ELF-1 (cell line): ENCODE data around the gene FAM241B.

Source experiments
- DNase-seq: peaks from one replicate; pipeline ENCODE4 v3.0.0-alpha.2; 2016; ENCODE audit warnings: low read depth, low spot score

FAM241B gene

DNA sequence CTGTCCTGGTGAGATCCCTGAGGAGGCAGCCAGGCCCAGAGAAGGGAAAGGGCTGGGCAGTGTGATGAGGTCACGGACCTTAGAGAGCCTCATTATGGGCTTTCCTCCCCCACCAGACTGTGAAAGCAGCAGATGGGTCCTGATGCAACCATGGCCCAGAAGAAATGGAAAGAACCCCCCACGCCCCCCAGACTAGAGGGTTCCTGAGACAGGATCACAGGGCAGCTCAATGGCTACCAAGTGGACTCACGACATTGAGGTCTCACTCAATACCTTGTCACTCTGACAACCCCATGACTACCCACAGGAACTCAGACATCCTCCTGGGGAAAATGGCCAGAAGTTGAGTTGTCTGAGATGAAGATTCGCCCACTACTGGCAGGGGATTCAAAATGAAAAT, 36.7 kb downstream of the FAM241B start:
- no peak for DNase-seq

DNA sequence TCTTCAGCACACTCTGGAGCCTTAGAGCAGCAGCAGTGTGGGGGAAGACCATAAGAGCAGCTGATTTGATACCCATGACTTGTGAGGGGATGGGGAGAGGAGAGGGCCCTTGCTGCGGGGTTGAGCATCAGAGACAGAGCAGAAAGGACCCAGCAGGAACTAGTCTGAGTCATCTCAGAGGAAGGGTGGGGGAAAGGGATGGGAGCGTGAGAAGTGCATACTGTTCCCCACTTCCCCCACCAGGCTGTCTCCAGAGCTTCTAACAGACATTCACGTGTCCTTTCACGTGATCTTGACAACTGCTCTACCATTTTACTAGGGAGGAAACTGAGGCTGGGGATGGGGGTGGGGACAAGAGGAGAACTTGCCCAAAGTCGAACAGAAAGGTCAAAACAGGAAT, 38.7 kb downstream of the FAM241B start:
- no peak for DNase-seq

DNA sequence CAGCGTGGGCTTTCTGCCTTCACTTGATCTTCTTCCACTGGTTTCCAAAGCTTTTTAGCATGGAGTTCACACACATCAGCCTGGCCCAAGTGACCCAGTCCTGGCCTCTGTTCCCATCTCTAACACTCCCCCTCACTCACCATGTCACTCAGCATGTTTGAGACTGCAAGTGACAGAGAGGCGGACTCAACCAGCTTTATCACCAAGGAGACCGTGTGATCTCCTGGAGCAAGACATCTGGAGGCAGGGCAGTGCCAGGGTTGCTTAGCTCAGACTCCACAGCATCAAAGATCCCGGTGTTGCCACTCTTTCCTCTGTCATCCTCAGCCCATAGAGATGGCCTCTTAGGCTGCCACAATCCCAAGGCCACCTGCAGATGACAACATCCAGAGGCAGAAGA, 39.4 kb downstream of the FAM241B start:
- no peak for DNase-seq

DNA sequence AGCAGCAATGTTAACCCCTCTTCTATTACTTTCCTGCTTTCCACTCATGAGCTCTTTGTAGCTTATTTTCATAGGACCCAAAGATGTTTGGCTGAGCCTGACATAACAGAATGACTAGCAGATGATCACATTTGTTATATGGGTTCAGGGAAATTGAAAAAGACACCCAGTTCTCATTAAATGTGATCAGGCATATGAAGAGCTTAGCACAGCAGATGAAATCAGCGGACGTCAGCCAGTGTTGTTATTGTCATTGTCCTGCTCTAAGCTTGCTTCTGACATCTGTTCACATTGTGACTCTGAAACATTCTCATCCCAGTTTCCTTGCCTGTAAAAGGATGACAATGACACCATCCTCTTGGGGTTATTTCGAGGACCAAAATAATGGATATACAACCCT, 43.5 kb downstream of the FAM241B start:
- no peak for DNase-seq

DNA sequence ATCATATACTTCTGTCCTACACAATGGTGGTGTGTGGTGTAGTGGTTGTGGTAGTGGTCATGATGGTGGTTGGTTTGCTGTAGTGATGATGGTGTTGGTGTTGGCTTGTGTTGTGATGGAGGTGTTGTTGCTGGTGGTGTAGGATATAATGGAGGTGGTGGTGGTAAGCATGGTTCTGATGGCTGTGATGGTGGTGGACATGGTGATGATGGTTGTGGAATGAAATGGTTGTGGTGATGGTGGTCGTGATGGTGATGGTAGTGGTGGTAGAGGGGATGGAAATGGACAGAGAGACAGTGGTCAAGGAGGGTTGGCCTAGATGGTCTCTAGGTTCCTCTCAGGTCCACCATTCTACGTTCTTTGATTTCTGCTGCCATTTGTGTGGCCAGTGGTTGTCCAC, 44.7 kb downstream of the FAM241B start:
- DNase-seq, result no peak

DNA sequence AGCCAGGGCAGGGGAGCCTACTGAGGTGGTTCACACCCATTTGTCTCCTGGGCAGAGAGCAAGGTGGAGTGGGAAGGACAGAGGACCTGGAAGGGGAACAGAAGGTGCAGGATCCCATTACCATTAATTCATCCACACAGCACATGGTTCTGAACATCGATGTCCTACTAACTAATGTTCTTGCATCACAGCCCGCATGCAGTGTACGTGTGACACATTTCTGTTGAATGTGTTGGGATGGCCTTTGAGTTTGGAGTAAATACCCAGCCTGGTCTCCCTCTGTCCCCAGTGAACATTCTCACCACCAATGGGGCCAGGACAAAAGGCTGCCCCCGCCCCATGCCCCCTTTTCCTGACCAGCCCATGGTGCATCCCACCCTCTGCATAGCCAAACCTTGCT, 46.3 kb downstream of the FAM241B start:
- no peak for DNase-seq

DNA sequence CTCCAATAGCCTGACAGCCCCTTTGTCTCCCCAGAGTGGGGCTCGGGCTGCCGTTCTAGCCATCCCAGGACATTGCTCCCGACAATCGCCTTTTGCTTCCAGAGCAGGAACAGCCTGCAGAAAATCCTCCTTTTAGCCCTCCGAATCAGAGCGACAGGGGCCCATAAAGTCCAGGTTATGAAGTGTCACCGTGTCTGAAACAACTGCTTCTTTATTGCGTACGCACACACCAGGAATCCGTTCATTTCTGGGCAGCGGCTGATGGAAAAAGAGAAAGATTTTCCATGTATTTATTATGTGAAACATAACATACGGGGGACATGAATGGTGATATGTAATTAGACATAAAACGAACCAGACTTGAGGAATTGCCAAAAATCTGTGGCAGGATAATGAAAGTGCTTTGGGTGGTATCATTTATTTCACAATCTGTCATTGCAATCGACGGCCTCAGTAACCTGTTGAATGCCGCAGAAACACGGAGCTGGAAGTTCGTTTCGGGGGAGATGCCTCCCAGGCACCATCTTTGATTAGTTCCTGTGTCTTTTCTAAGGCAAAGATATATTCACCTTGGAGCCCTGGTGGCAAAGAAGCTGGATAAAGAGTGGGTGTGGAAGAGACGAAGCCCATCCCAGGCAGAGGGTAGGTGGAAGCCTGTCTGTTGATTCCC, 48.1 kb downstream of the FAM241B start:
- no peak for DNase-seq

DNA sequence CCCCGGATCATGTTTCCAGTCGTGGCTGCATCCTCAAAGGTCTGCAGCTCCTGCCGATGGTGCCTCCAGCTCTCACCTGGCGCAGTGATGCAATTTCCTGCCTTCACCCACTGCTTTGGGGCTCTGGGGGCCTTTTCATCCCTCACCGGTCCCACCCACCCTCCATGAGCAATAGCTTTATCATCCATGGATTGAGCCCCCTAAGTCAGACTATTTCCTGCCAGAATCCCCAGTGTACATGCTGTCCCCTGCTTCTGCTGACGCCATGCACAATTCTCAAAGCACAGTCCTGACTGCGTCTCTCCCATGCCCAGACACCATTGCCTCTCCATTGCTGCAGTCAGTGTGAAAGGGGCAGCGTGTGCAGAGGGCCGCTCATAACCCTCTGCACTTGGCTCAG, 49.7 kb downstream of the FAM241B start:
- DNase-seq, result no peak

DNA sequence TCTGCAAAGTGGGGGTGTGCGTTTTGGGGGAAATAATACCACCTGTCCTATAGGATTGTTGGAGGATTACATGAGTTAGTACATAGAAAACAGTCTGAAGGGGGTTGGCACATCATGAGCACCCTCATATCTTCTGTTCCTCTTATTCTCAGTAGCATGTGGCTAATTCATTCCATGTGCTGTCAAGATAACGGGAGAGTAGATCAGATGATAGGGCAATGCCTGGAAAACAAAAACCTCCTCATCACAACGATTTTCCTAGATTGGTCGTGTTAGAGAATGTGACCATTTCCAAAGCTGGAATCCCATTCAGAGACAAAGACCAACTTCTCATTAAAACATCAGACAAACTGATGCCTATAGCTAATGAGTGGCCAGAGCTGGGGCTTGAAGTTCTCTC, 50.6 kb downstream of the FAM241B start:
- DNase-seq, result no peak

DNA sequence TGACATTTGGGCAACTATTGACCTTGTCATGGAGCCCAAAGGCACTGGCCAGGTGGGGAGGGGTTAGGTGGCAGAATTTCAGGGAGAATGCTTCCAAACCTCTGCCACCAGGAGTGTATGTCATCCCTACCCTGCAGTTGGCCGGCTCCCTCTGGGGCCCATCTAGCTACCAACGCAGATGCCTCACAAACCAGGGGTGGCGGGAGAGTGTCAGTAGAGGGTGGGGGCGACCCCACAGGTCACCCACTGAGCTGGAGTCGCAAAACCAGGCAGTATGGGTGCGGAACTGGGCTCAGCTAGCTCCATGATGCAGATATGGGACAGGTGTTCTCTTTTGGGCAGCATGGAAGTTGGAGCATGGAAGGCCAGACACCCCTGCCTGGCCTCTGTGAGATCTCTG, 51.4 kb downstream of the FAM241B start:
- no peak for DNase-seq

DNA sequence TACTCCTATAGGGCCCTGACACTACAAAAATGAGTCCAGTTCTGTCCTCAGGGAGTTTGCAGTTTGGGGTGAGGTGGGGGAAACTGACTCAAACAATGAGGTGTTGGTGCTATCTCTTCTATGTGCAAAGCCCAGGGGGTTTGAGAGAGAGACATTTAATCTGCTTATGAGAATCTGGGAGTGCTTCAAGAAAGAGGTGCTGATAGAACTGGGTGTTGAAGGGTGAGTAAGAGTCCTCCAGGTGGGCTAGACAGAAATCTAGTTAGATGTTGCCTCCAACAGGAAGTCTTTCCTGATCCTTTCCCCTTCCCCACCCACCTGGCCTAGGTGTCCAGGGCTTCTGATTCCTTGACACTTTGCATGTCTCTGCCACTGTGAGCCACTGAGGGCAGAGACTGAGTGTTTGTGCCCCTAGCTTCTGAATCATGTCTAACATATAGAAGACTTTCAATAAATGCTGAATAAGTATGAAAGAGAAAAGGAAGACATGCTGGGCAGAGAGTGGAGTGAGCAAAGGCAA, 53.0 kb downstream of the FAM241B start:
- DNase-seq, result no peak
